LNCaP clone FGC (cell line): Measurements from ENCODE around the gene RPS13.
"Not testable (repeated sequence)": the region's sequence is repeated elsewhere in the genome, so short reads cannot be mapped to it uniquely, and the experiment has no call there.

Experiments used
- DNase-seq: peaks from one replicate; pipeline ENCODE4 v3.0.0-alpha.2; 2011; ENCODE audit warnings: low read depth
- H3K4me3 ChIP-seq: 2 replicates; pipeline ENCODE4 v1.5.1; 2011; ENCODE audit warnings: mild to moderate bottlenecking, low read depth, low read length, control low read depth
- TF ChIP-seq, protein P1 (sequence below): IDR thresholded peaks from 2 replicates; pipeline ENCODE4 v1.5.1; 2012; ENCODE audit warnings: mild to moderate bottlenecking; ENCODE audit not compliant: control insufficient read depth, insufficient read depth; ENCODE audit errors: extremely low read depth

RPS13 gene

DNA sequence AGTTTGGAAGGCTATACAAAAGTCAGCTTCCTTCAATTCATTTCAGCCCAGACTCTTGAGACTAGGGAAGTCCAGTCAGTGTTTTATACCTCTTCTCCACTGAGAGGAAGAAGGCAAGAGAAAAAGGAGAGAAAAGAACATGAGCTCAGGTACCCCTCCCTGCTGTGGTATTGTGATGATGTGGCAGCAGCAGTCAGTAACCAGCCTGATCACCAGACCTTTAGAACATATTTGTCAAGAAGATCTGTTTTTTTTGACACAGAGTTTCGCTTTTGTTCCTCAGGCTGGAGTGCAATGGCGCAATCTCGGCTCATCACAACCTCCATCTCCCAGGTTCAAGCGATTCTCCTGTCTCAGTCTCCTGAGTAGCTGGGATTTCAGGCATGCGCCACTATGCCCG, 21.2 kb upstream of the RPS13 start:
- no peak for DNase-seq
- TF ChIP-seq, protein P1, sequence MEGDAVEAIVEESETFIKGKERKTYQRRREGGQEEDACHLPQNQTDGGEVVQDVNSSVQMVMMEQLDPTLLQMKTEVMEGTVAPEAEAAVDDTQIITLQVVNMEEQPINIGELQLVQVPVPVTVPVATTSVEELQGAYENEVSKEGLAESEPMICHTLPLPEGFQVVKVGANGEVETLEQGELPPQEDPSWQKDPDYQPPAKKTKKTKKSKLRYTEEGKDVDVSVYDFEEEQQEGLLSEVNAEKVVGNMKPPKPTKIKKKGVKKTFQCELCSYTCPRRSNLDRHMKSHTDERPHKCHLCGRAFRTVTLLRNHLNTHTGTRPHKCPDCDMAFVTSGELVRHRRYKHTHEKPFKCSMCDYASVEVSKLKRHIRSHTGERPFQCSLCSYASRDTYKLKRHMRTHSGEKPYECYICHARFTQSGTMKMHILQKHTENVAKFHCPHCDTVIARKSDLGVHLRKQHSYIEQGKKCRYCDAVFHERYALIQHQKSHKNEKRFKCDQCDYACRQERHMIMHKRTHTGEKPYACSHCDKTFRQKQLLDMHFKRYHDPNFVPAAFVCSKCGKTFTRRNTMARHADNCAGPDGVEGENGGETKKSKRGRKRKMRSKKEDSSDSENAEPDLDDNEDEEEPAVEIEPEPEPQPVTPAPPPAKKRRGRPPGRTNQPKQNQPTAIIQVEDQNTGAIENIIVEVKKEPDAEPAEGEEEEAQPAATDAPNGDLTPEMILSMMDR = no peak
- H3K4me3 ChIP-seq = no peak overlapping the region

DNA sequence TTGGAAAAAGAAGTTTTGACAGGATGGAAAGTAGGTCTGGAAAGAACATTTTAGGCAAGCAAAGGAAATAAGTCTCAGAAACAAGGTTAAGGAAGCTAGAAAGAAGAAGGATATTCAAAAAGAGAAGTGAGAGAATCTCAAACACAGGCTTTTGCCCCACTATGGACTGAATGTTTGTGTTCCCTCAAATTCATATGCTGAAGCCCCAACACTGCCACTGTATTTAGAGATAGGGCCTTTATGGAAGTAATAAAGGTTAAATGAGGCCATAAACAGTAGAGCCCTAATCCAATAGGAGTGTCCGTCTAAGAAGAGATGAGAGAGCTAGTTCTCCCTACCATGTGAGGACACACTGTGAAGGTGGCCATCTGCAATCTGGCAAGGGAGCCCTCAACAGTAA, 20.6 kb upstream of the RPS13 start:
- DNase-seq = no peak
- TF ChIP-seq, protein P1 = no peak
- H3K4me3 ChIP-seq = no peak overlapping the region

DNA sequence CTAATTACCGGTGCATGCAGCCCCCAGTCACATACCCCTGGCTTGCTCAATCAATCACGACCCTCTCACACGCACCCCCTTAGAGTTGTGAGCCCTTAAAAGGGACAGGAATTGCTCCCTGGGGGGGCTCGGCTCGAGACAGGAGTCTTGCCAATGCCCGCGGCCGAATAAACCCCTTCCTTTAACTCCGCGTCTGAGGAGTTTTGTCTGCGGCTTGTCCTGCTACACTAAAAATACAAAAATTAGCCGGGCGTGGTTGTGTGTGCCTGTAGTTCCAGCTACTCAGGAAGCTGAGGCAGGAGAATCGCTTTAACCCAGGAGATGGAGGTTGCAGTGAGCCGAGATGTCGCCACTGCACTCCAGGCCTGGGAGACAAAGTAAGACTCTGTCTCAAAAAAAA, 8.5 kb upstream of the RPS13 start:
- not testable (repeated sequence) for H3K4me3 ChIP-seq, DNase-seq

DNA sequence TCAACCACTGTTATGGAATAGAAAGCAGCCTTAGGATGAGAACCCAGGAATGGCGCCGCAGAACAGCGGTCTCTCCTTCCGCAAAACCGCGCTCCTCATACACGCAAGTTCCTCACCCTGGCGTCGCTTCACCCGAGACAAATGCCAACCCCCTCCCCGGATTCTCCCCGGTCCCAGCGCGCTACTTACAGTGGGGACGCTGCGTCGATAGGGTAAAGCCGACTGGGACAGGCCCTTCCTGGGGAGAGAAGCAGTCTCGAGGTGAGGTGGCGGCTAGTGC, 287 bp downstream of the RPS13 start:
- TF ChIP-seq, protein P1 = no peak
- peak overlapping the region; percentile 100 for H3K4me3 ChIP-seq
- DNase-seq = no peak

DNA sequence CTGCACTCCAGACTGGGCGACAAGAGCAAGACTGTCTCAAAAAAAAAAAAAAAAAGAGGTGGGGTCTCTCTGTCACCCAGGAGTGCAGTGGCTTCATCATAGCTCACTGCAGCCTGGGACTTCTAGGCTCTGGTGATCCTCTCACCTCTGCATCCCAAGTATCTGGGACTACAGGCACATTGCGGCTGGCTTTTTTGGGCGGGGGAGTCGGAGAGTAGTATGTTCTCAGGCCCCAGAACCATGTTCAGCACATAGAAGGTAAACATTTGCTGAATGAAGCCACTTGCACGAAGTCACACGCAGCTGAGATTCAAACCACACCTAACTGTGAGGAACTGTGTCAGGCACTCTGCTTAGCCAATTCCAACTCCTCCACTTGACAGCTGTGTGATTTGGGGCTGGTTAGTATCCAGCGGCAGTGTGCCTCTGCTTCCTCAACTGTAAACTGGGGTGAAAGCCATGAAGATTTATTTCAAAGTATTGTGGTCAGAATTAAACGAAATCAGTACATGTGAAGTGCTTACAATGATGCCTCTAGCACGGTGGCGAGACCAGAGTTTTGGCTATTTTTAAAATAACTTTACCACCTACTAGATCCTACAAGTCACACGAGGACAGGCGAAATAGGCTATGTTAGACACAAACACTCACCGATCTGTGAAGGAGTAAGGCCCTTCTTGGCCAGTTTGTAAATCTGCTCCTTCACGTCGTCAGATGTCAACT, 789 bp downstream of the RPS13 start:
- no peak for DNase-seq
- H3K4me3 ChIP-seq = peak overlapping the region; percentile 100
- TF ChIP-seq, protein P1 = no peak

DNA sequence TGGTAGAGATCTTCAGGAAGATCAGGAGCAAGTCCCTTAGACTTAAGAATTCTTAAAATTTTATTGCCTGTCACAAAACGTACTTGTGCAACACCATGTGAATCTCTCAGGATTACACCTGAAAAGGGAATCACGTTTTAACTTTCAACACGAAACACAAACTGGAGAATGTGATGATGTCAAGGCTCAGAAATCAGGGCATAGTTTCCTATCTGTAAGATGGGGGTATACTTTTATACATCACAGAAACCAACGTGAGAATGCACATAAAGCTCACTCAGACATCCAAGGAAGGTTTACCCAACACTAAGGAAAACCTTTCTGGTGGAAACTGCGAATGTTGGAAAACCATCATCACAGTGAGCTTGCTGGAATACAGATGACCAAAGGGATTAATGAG, 2.0 kb downstream of the RPS13 start:
- TF ChIP-seq, protein P1 = no peak
- DNase-seq = no peak
- H3K4me3 ChIP-seq = no peak overlapping the region; the same call in 1 of the 2 replicates

DNA sequence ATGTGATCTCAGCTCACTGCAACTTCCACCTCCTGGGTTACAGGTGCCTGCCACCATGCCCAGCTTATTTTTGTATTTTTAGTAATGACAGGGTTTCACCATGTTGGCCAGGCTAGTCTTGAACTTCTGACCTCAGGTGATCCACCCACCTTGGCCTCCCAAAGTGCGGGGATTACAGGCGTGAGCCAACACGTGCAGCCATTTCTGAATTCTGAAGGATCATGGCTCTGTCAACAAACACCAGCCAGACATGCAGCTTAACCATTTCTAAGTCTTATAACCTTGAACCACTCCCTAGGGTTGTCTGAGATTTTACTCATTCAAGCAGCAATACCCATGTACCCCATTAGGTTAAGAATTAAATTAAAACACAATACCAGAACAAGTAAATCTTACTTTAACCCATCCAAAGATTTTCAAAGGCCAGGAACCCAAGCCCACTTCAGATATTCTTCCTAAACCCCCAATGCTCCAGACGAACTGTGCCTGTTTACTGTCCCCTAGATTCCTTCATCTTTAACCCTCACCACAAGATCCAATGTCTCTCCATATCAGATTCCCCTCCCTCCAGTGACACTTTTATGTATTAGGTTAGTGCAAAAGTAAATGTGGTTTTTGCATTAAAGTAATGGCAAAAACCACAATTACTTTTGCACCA, 4.0 kb downstream of the RPS13 start:
- no peak overlapping the region for H3K4me3 ChIP-seq
- DNase-seq = no peak
- TF ChIP-seq, protein P1 = no peak
